ENCODE measurements around the gene FUT3. TPM values are rescaled to one million over a fixed set of nuclear protein-coding genes. Genes with fewer than 3 reads are reported as not detected.

The FUT3 gene
- total and polyA plus RNA-seq, 4 donors: 0.25 to 0.47 (median 0.27) TPM; not detected in 1

GRCh38 chr19:5818594-5818993 is 32.7 kb downstream of the FUT3 start:
- DNase-seq (ENCODE audit: low spot score): no peak
- no peak for TF ChIP-seq SP1 (IDR thresholded peaks at IDR 0.05)
- H3K27ac ChIP-seq (ENCODE audit: low read depth in 1 of 2, low read length in 2 of 2): no peak overlapping the region
- no peaks in the 10 kb centered on the region for H3K27me3 ChIP-seq (ENCODE audit: control insufficient read depth in 4 of 4, insufficient read depth in 4 of 4, low read length in 3 of 4)
- no peak overlapping the region for H3K9ac ChIP-seq (ENCODE audit: low read depth in 1 of 2, low read length in 2 of 2)
- no peak overlapping the region for H3K4me3 ChIP-seq (ENCODE audit: low read depth in 1 of 3, low read length in 3 of 3)
- no peaks in the 10 kb centered on the region for H3K9me3 ChIP-seq (ENCODE audit: control insufficient read depth in 4 of 4, low read length in 3 of 4)
- peaks cover 3 to 12% (median 8%) of the 10 kb centered on the region in 4 donors for H3K4me1 ChIP-seq (ENCODE audit: control insufficient read depth in 4 of 4, insufficient read depth in 4 of 4, low read length in 3 of 4)
- WGBS: 90% methylated on average over 10 of the region's 10 CpGs
- no peaks in the 10 kb centered on the region for H3K36me3 ChIP-seq (ENCODE audit: control insufficient read depth in 4 of 4, insufficient read depth in 3 of 4, low read depth in 1 of 4, low read length in 3 of 4)

GRCh38 chr19:5817218-5817617 is 34.0 kb downstream of the FUT3 start:
- Histone ChIP-seq H3K27me3 (ENCODE audit: control insufficient read depth in 4 of 4, insufficient read depth in 4 of 4, low read length in 3 of 4) (no peaks in the 10 kb centered on the region), H3K4me3 (ENCODE audit: low read depth in 1 of 3, low read length in 3 of 3) (no peak overlapping the region), H3K36me3 (ENCODE audit: control insufficient read depth in 4 of 4, insufficient read depth in 3 of 4, low read depth in 1 of 4, low read length in 3 of 4) (no peaks in the 10 kb centered on the region), H3K27ac (ENCODE audit: low read depth in 1 of 2, low read length in 2 of 2) (no peak overlapping the region), H3K9ac (ENCODE audit: low read depth in 1 of 2, low read length in 2 of 2) (no peak overlapping the region), H3K9me3 (ENCODE audit: control insufficient read depth in 4 of 4, low read length in 3 of 4) (no peaks in the 10 kb centered on the region), H3K4me1 (ENCODE audit: control insufficient read depth in 4 of 4, insufficient read depth in 4 of 4, low read length in 3 of 4) (peaks cover 2 to 6% (median 4%) of the 10 kb centered on the region in 4 donors)
- WGBS: 94% methylated on average over 2 of the region's 2 CpGs
- TF ChIP-seq RXRA (IDR thresholded peaks at IDR 0.05) (no peak), ATF3 (IDR thresholded peaks at IDR 0.05) (no peak), YY1 (IDR thresholded peaks at IDR 0.05) (no peak), ZBTB33 (IDR thresholded peaks at IDR 0.05) (no peak), FOXA1 (IDR thresholded peaks at IDR 0.05) (no peak), TAF1 (conservative IDR thresholded peaks at IDR 0.05) (no peak), MAX (IDR thresholded peaks at IDR 0.05) (no peak)
- DNase-seq (ENCODE audit: low spot score): no peak

- DNase-seq (ENCODE audit: low spot score): no peak
- H3K36me3 ChIP-seq (ENCODE audit: control insufficient read depth in 4 of 4, insufficient read depth in 3 of 4, low read depth in 1 of 4, low read length in 3 of 4): peaks cover 0 to 1% (median 0%) of the 10 kb centered on the region in 4 donors
- WGBS: 81% methylated on average over 11 of the region's 11 CpGs
- H3K9me3 ChIP-seq (ENCODE audit: control insufficient read depth in 4 of 4, low read length in 3 of 4): no peaks in the 10 kb centered on the region
- H3K4me1 ChIP-seq (ENCODE audit: control insufficient read depth in 4 of 4, insufficient read depth in 4 of 4, low read length in 3 of 4): peaks cover 0 to 2% (median 0%) of the 10 kb centered on the region in 4 donors
- no peaks in the 10 kb centered on the region for H3K27me3 ChIP-seq (ENCODE audit: control insufficient read depth in 4 of 4, insufficient read depth in 4 of 4, low read length in 3 of 4)
- no peak overlapping the region for H3K4me3 ChIP-seq (ENCODE audit: low read depth in 1 of 3, low read length in 3 of 3)
- no peak for TF ChIP-seq TAF1 (conservative IDR thresholded peaks at IDR 0.05)
- no peak for TF ChIP-seq HNF4G (IDR thresholded peaks at IDR 0.05)
- no peak for TF ChIP-seq RAD21 (IDR thresholded peaks at IDR 0.05)
- TF ChIP-seq CTCF (IDR thresholded peaks at IDR 0.05; ENCODE audit: low read depth, low read length, missing input control): no peak
- no peak for TF ChIP-seq REST (IDR thresholded peaks at IDR 0.05)
- no peak for TF ChIP-seq HNF4A (conservative IDR thresholded peaks at IDR 0.05)
- no peak overlapping the region for H3K9ac ChIP-seq (ENCODE audit: low read depth in 1 of 2, low read length in 2 of 2)
- no peak overlapping the region for H3K27ac ChIP-seq (ENCODE audit: low read depth in 1 of 2, low read length in 2 of 2)
These were observed 36.4 kb downstream of the FUT3 start for GRCh38 chr19:5814852-5815246.
